NB4 (cell line): Measurements from ENCODE around the gene YES1.

ENCODE experiments used
- CTCF ChIP-seq: IDR thresholded peaks from one replicate; pipeline ENCODE4 v1.5.1; 2012; ENCODE audit warnings: low read depth, low read length
- MYC ChIP-seq: IDR thresholded peaks from 2 replicates; pipeline ENCODE4 v1.6.1; 2011; ENCODE audit warnings: low read depth, low read length
- POLR2A ChIP-seq: IDR thresholded peaks from 2 replicates; pipeline ENCODE4 v1.6.1; 2011; ENCODE audit warnings: mild to moderate bottlenecking; ENCODE audit not compliant: insufficient read length; ENCODE audit errors: extremely low read depth

GRCh38 chr18:808502-808901, 3.5 kb downstream of the YES1 start:
- TF ChIP-seq CTCF (no peak), POLR2A (no peak), MYC (no peak)
